HG03039 (cell line): ENCODE measurements around the gene DELE1.
A peak's percentile ranks its signal among the peaks of the same experiment; 100 is the strongest.

ENCODE experiments used
- ATAC-seq: cut with Tn5 transposase; IDR thresholded peaks from one replicate; pipeline ENCODE4 v1.9.1; 2021; ENCODE audit warnings: mild to moderate bottlenecking, moderate library complexity; ENCODE audit not compliant: unreplicated experiment

Gene DELE1

GRCh38 chr5:141954194-141954593 lies 30.5 kb downstream of the DELE1 start:
- no peak for ATAC-seq

GRCh38 chr5:141957367-141957996 lies 33.8 kb downstream of the DELE1 start:
- no peak for ATAC-seq

GRCh38 chr5:141958113-141958512 lies 34.4 kb downstream of the DELE1 start, which contains the start of gene PCDH12:
Gene PCDH12 (minus strand): TSS chr5:141958202. CDS start chr5:141957851, 351 bp downstream.
- ATAC-seq = no peak

- no peak for ATAC-seq
Observed at GRCh38 chr5:141958546-141959172, 35.0 kb downstream of the DELE1 start.

GRCh38 chr5:141960018-141960417 lies 36.3 kb downstream of the DELE1 start:
- no peak for ATAC-seq

GRCh38 chr5:141960449-141961323 lies 37.0 kb downstream of the DELE1 start:
- peak; percentile 93 for ATAC-seq

GRCh38 chr5:141961466-141961865 lies 37.8 kb downstream of the DELE1 start:
- ATAC-seq = no peak

GRCh38 chr5:141963701-141964100 lies 40.0 kb downstream of the DELE1 start:
- no peak for ATAC-seq

GRCh38 chr5:141965071-141965470 lies 41.4 kb downstream of the DELE1 start:
- no peak for ATAC-seq

- ATAC-seq = no peak
Observed at GRCh38 chr5:141966275-141966962, 42.7 kb downstream of the DELE1 start.

GRCh38 chr5:141966963-141967333 lies 43.3 kb downstream of the DELE1 start:
- no peak for ATAC-seq

- peak; percentile 90 for ATAC-seq
Observed at GRCh38 chr5:141968914-141969608, 45.4 kb downstream of the DELE1 start, which contains the start of gene RNF14. Gene RNF14 (plus strand): TSS chr5:141969105. CDS start chr5:141973589, 4,484 bp downstream.

- peak; percentile 54 for ATAC-seq
Observed at GRCh38 chr5:141969783-141970771, 46.4 kb downstream of the DELE1 start.

- no peak for ATAC-seq
Observed at GRCh38 chr5:141973871-141974595, 50.4 kb downstream of the DELE1 start.

GRCh38 chr5:141976176-141976575 lies 52.5 kb downstream of the DELE1 start:
- no peak for ATAC-seq

GRCh38 chr5:141978389-141978788 lies 54.7 kb downstream of the DELE1 start:
- ATAC-seq = no peak

GRCh38 chr5:141982626-141983025 lies 59.0 kb downstream of the DELE1 start:
- no peak for ATAC-seq

GRCh38 chr5:141986072-141986471 lies 62.4 kb downstream of the DELE1 start:
- no peak for ATAC-seq

GRCh38 chr5:141989720-141990119 lies 66.0 kb downstream of the DELE1 start:
- no peak for ATAC-seq
